Lower leg skin (tissue), 3 donors: ENCODE results near the gene CD36.

Experiments used
- CTCF ChIP-seq, 3 donors: fragments of 450-650 bp; IDR thresholded peaks; one replicate each; pipeline ENCODE4 v1.5.1; 2016; ENCODE audit warnings: antibody characterized with exemption in 3 of 3, mild to moderate bottlenecking in 3 of 3, moderate library complexity in 2 of 3
- POLR2A ChIP-seq, 2 donors: fragments of 450-650 bp; IDR thresholded peaks; one replicate each; pipeline ENCODE4 v1.6.1; 2016 to 2017; ENCODE audit warnings: antibody characterized with exemption in 2 of 2, mild to moderate bottlenecking in 1 of 2, moderate library complexity in 1 of 2

- no peak for TF ChIP-seq CTCF (IDR thresholded peaks at IDR 0.05)
- no peak for TF ChIP-seq POLR2A (IDR thresholded peaks at IDR 0.05)
These were observed 26.7 kb upstream of the CD36 start for GRCh38 chr7:80611779-80612178.
